GM18508 (cell line): Measurements from ENCODE around the gene ARHGAP6.

Experiments
- ATAC-seq: cut with Tn5 transposase; IDR thresholded peaks from one replicate; pipeline ENCODE4 v1.9.1; 2021; ENCODE audit warnings: moderate number of reproducible peaks; ENCODE audit not compliant: insufficient read depth, unreplicated experiment

Gene ARHGAP6

DNA sequence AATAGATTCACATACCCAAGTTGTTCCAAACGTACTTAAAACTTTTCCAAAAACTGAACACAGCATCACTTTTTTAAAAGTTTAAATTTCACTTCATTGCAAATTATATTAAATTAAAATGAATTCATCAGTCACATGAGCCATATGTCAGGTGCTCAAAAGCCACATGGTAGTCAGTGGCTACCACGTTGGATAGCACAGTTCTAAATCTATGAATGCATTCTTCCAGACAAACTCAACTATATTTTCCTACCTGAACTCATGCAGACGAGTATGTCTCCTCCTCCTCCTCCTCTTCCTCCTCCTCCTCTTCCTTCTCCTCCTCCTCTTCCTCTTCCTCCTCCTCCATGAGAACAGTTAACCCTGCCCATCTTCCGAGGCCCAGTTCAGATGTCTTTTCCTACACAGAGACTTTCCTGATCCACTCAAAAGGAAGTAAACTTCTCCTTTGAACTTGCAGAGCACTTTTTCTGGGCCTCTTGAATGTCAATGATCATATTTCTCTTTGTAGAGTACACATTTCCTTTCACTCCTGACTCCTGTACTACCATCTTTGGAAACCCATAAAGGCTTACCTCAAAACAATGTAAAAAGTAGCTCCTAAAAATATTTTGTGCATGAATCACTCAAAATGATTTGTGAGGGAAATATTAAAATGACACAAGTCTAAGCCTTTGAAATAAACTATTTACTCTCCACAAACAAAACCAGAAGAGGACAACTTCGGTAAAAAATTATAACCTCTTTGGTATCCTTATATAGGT lies 199.9 kb downstream of the ARHGAP6 start:
- ATAC-seq = no peak

GRCh38 chrX:11464836-11465463 lies 200.8 kb downstream of the ARHGAP6 start:
- ATAC-seq = no peak

DNA sequence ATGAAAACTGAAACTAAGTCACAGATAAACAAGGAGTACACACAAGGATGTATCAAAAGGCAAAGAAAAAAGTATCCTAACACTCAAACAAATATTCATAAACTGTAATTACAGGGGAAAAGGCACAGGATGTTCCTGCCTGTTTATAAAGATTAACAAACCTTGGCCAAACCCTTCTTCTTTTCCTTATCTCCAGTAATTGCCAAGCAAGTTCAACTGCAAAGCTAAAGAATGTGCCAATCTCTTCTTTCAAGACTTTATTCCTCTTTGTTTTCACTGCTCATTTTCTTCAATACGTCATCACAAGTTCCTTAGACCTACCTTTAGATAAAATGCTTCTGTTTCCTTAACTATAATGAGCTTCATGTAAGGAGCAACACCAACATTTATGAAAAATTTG lies 201.3 kb downstream of the ARHGAP6 start:
- ATAC-seq = no peak

GRCh38 chrX:11462648-11463047 lies 203.1 kb downstream of the ARHGAP6 start:
- no peak for ATAC-seq

GRCh38 chrX:11462136-11462535 lies 203.6 kb downstream of the ARHGAP6 start:
- no peak for ATAC-seq

GRCh38 chrX:11461201-11462001 lies 204.3 kb downstream of the ARHGAP6 start:
- ATAC-seq = no peak

GRCh38 chrX:11460347-11460746 lies 205.4 kb downstream of the ARHGAP6 start:
- ATAC-seq = no peak

DNA sequence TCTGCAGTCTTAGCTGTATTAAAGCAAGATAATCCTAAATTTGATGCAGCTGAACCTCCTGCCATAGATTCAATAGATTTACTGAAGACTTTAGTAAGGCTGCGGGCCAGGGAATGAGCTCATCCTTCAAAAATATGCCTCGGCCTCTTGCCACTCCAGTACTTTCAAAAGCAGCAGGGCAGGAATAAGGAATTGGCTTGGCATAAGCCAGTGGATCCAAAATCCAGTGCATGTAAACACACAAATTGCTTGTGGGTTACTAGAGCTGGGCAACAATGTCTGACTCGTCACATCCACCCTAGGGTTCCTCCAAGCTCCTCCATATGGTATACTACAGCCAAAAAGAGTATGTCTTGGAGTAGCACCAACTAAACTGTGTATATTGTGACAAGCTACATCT lies 207.6 kb downstream of the ARHGAP6 start:
- ATAC-seq = no peak

- ATAC-seq = no peak
These were observed 214.6 kb downstream of the ARHGAP6 start for GRCh38 chrX:11451151-11451550.

DNA sequence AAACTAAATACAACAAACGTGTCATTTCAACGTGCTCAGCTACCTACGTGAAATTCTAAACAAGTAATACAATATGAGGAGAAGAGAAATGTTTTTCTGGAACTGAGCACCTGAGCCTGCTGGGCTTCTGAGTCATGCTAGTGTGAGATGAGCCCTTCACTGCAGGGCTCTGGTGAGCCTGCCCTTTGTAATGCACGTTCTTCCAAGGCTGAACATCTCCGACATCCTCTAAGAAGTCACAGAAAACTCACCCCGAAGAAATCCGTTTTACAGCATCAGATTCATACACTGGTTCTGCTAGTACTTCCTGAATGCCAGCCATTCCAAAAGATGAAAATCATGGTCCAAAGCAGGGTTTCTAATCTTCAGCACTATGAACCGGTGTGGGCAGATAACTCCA lies 215.4 kb downstream of the ARHGAP6 start:
- no peak for ATAC-seq

- ATAC-seq = no peak
These were observed 216.1 kb downstream of the ARHGAP6 start for GRCh38 chrX:11449613-11450012.

DNA sequence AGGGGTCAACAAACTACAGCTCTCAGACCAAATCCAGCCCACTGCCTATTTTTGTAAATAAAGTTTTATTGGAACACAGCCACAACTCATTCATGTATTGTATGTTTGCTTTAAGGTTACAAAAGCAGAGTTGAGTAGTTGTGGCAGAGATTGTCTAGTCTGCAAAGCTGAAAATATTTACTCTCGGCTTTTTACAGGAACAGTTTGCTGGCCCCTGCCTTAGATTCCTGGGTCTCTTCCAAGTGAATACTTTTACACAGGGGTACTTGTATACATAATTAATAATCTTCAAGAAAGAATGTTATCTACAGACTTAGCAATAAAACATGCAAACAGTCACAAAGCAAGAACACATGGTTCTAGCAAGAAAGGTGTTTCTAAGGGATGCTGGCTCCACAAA lies 218.3 kb downstream of the ARHGAP6 start:
- no peak for ATAC-seq

DNA sequence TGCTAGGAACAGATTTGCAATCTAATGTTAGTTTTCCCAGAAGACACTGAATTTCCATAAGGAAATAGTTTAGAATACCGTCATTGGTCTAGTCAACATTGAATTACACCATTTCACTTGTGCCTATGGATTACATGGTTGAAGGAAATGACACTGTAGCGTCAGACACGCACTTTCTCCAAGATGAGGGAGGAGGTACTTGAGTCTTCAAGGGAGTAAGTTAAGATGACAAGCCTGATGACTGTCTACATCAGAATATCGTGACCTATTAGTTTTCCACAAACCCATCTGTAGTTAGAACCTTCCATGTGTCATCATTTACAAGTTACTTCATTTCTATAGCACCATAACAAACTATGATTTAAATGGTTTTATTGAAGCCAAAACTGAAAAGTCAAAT lies 218.8 kb downstream of the ARHGAP6 start:
- ATAC-seq = no peak

DNA sequence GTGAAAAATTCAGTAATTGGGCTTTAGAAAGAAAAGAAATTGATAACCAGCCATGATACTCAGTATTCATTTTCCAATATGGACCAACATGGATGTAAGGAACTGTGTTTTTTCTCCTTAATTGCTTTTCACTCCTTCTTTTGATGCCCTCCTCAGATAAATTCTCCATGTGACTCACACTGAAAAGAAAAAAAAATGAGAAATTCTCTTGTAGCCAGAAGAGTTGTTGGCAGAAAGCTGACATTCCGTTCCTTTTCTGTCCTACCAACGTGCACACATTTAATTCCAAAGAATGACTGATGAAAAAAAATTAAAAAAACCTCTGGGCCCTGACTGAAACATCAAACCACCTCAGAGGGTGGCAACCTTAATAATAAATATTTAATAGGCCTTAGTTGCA lies 219.4 kb downstream of the ARHGAP6 start:
- ATAC-seq = no peak

GRCh38 chrX:11445540-11445939 lies 220.2 kb downstream of the ARHGAP6 start:
- no peak for ATAC-seq

GRCh38 chrX:11444052-11444451 lies 221.7 kb downstream of the ARHGAP6 start:
- no peak for ATAC-seq

GRCh38 chrX:11439846-11440245 lies 225.9 kb downstream of the ARHGAP6 start:
- no peak for ATAC-seq

DNA sequence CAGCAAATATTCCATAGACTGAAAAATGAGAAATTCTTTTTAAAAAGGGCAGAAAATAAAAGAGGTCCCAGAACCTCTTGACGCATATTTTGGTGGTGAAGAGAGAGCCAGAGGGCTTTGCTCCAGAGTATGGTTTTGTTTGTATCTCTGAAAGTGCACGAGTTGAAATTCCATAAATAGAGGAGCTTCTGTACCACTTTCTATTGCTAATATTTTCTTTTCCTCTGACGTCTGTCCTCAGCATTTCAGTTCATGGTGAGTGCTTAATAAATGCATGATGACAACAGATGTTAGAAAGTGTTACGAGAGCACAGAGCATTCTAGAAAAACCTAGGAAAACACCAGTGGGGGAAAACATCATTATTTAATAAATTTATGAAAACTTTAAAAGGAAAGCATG lies 227.0 kb downstream of the ARHGAP6 start:
- ATAC-seq = no peak

GRCh38 chrX:11438380-11438723 lies 227.4 kb downstream of the ARHGAP6 start:
- ATAC-seq = no peak

- no peak for ATAC-seq
These were observed 227.9 kb downstream of the ARHGAP6 start for GRCh38 chrX:11437642-11438379.

- no peak for ATAC-seq
These were observed 230.2 kb downstream of the ARHGAP6 start for GRCh38 chrX:11435568-11435967.
